ENCODE data around the gene TNNT2.

GRCh38 chr1:201371276-201371675 lies 6.2 kb downstream of the TNNT2 start:
- TF ChIP-seq CTCF (IDR thresholded peaks at IDR 0.05; ENCODE audit: low read depth, low read length, missing input control) (no peak), JUND (IDR thresholded peaks at IDR 0.05) (no peak), ZBTB33 (IDR thresholded peaks at IDR 0.05) (no peak), RAD21 (IDR thresholded peaks at IDR 0.05) (no peak), REST (IDR thresholded peaks at IDR 0.05) (no peak), EGR1 (IDR thresholded peaks at IDR 0.05; ENCODE audit: low read depth in 2 of 2) (no peak), SP1 (IDR thresholded peaks at IDR 0.05) (no peak), MAX (IDR thresholded peaks at IDR 0.05) (no peak), GABPA (IDR thresholded peaks at IDR 0.05 in 1 of 2, conservative IDR thresholded peaks at IDR 0.05 in 1 of 2) (no peak), ATF3 (IDR thresholded peaks at IDR 0.05) (no peak)
